NCI-H446 (cell line): ENCODE data around the gene SEMA3F.

Experiments used
- DNase-seq, 2 experiments: peaks; one replicate each; lab custom pipeline; 2025; lab: John Stamatoyannopoulos, UW

The SEMA3F gene

GRCh38 chr3:50132421-50133282 is 22.5 kb upstream of the SEMA3F start:
- DNase-seq: no peak

- no peak for DNase-seq
These were observed 21.9 kb upstream of the SEMA3F start for GRCh38 chr3:50133283-50133615.

GRCh38 chr3:50134367-50134766 is 20.8 kb upstream of the SEMA3F start:
- DNase-seq: no peak

- DNase-seq: no peak
These were observed 19.2 kb upstream of the SEMA3F start for GRCh38 chr3:50135964-50136363.

- no peak for DNase-seq
These were observed 18.3 kb upstream of the SEMA3F start for GRCh38 chr3:50136714-50137405.

GRCh38 chr3:50137531-50137930 is 17.6 kb upstream of the SEMA3F start:
- no peak for DNase-seq

GRCh38 chr3:50138266-50139200 is 16.6 kb upstream of the SEMA3F start:
- DNase-seq: peak; percentile 22 to 63

- DNase-seq: no peak
These were observed 15.8 kb upstream of the SEMA3F start for GRCh38 chr3:50139308-50139707.

- no peak for DNase-seq
These were observed 15.3 kb upstream of the SEMA3F start for GRCh38 chr3:50139718-50140423.

GRCh38 chr3:50140990-50141389 is 14.1 kb upstream of the SEMA3F start:
- no peak for DNase-seq

GRCh38 chr3:50146316-50146901 is 8.7 kb upstream of the SEMA3F start:
- no peak for DNase-seq

GRCh38 chr3:50147016-50147415 is 8.1 kb upstream of the SEMA3F start:
- DNase-seq: no peak

- DNase-seq: no peak
These were observed 7.7 kb upstream of the SEMA3F start for GRCh38 chr3:50147447-50147846.

GRCh38 chr3:50147861-50148260 is 7.3 kb upstream of the SEMA3F start:
- no peak for DNase-seq

GRCh38 chr3:50150404-50150750 is 4.7 kb upstream of the SEMA3F start:
- no peak for DNase-seq

- DNase-seq: no peak
These were observed 4.0 kb upstream of the SEMA3F start for GRCh38 chr3:50150863-50151686.

- DNase-seq: no peak
These were observed 3.4 kb upstream of the SEMA3F start for GRCh38 chr3:50151728-50152127.

GRCh38 chr3:50153782-50154475 is 1.2 kb upstream of the SEMA3F start:
- DNase-seq: no peak

GRCh38 chr3:50154476-50154839 is 666 bp upstream of the SEMA3F start:
- DNase-seq: no peak

- DNase-seq: no peak
These were observed 361 bp downstream of the SEMA3F start for GRCh38 chr3:50155491-50155878.
